ENCODE data around the gene CSNK1G3.
"Not testable (repeated sequence)": the region's sequence is repeated elsewhere in the genome, so short reads cannot be mapped to it uniquely, and the experiment has no call there.

The CSNK1G3 gene

GRCh38 chr5:123561230-123561629 lies 49.3 kb downstream of the CSNK1G3 start:
- no peak for DNase-seq

DNA sequence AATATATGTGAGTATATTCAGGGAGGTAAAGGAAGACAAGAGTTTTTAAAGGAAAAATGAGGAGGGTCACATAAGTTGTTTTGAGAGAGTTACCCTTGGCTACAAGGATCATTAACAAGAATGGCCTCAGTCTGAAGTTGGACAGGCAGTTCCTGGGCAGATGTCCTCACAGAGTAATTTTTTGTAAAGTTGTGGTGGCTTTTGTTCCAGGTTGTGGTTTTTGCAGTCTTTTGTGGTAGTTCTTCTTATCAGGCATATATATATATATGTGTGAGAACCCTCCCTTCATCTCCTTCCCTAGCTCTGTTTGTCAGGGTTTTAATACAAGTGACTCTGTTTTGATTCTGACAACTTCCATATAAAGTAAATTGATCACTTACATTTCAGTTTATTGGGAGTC lies 60.0 kb downstream of the CSNK1G3 start:
- no peak for DNase-seq

- DNase-seq, result no peak
Observed at GRCh38 chr5:123578390-123578789, 66.4 kb downstream of the CSNK1G3 start.

DNA sequence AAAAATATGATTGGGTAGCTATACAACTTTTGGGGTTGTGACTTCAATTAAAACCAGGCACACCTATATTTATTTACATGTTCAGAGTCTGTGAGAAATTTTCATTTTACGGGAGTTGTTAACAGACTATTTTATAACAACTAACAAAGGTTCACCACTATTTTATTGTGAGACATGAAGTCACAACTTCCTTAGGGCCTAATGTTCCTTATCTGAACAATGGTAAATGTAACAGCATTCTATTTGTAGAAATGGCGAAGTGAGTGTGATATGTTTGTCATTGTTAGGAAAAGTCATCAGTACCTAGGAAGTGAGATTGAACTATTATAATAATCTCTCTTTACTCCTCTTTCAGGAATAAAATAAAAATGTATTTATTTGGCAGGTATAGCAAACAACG lies 67.4 kb downstream of the CSNK1G3 start:
- no peak for DNase-seq

DNA sequence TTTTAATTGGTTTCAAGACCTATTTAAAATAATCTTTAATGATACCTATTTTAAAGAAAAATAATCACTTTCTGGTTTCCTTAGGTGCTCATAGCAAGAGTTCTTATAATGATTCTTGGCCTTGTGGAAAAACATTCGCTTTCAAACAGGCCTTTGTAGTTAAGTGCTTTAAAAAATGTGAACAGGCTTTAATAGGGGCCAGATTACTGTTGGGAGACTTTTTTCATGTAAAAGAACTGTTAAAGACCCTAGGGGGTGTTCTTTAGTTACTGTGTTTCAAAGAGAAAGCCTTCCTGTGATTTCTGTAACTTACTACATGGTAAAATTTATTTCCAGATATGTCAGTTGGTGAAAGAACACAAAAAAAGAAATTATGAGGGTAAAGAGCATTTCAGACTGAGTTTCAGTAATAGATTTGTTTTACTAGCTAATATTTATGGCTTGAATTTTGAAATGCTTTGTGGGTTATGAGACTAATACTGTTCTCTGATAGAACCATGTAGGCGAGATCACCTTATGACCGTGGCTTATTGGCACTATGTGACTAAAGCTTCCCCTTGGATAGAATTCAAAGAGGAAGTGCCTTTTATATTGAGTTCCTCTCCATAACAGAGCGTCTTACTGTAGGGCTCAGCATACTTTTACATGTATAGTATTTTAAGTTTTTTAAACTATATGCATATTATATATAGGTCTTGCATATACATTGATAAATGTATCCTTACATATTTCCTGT lies 70.7 kb downstream of the CSNK1G3 start:
- no peak for DNase-seq

GRCh38 chr5:123585871-123586270 lies 73.9 kb downstream of the CSNK1G3 start:
- DNase-seq, result no peak

DNA sequence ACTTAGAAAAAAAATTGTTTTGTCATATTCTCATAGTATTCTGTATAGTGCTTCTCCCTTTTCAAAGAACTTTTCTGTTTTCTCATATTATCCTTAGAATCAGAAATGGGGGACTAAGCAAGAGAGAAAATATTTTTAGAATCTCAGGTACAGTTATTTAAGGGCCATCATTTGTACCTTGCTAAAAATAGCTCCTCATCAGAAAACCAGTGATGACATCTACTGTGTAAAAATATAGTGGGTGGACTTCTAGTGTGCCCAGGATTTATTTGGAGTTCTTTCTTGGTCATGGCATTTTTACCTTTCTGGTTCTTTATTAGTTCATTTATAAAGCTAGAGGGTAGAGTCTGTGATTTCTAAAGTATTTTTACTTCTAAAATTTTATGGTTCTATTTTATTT lies 82.5 kb downstream of the CSNK1G3 start:
- no peak for DNase-seq

DNA sequence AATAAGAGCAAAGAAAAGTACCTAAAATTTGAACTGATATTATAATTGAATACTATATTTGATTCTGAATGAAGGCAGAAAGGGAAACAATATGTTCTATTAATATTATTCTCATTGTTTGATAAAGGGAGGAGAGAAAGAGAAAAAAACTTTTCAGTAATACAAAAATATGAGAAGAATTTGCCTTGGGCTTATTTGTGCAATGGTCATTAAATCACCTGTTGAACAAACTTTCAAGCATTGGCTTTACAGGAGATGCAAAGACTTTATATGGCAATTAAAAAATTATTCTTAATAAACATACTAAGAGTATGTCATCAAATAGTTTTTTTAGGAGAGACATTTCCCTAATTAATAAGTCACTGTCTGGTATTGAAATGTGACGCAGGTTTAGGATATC lies 85.0 kb downstream of the CSNK1G3 start:
- no peak for DNase-seq

- no peak for DNase-seq
Observed at GRCh38 chr5:123598028-123598689, 86.2 kb downstream of the CSNK1G3 start.

GRCh38 chr5:123599171-123599570 lies 87.2 kb downstream of the CSNK1G3 start:
- DNase-seq, result no peak

DNA sequence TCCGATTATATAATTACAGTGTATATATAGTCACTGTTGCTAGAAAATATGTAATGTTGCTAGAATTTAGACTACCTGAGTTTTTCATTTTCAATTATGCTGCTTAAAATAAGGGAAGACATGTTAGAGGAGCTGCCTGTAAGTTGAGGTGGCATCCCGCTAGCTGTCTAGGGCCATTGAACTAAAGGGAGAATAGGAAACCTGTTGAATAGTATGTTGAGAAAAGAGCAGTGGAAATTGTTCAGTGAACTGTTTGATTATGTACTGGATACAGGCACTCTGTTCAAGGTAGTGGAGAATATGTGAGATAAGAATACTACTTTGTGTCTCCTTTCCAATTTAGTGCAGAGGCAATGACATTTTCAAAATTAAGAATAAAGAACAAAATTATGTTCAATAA lies 89.6 kb downstream of the CSNK1G3 start:
- no peak for DNase-seq

- DNase-seq, result no peak
Observed at GRCh38 chr5:123605822-123606221, 93.8 kb downstream of the CSNK1G3 start.

- peak; percentile 15 for DNase-seq
Observed at GRCh38 chr5:123610209-123610608, 98.2 kb downstream of the CSNK1G3 start.

GRCh38 chr5:123610665-123611405 lies 98.9 kb downstream of the CSNK1G3 start:
- DNase-seq, result peak; percentile 66

DNA sequence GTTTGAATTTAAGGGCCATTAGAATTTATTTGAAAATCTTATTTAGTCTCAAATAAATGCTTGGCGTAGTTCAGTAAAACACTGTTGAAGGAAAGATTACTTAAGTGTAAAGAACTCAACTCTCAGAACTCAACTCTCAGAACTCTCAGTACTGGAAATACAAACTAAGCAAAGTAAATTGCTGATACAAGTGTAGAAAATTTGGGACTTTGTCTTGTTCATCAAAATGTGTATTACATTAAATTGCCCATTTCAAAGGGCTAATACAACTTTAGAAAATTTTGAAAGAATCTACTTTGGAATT lies 99.4 kb downstream of the CSNK1G3 start:
- DNase-seq, result no peak

- DNase-seq, result no peak
Observed at GRCh38 chr5:123617561-123617960, 105.6 kb downstream of the CSNK1G3 start.

- no peak for DNase-seq
Observed at GRCh38 chr5:123626051-123626450, 114.1 kb downstream of the CSNK1G3 start.

DNA sequence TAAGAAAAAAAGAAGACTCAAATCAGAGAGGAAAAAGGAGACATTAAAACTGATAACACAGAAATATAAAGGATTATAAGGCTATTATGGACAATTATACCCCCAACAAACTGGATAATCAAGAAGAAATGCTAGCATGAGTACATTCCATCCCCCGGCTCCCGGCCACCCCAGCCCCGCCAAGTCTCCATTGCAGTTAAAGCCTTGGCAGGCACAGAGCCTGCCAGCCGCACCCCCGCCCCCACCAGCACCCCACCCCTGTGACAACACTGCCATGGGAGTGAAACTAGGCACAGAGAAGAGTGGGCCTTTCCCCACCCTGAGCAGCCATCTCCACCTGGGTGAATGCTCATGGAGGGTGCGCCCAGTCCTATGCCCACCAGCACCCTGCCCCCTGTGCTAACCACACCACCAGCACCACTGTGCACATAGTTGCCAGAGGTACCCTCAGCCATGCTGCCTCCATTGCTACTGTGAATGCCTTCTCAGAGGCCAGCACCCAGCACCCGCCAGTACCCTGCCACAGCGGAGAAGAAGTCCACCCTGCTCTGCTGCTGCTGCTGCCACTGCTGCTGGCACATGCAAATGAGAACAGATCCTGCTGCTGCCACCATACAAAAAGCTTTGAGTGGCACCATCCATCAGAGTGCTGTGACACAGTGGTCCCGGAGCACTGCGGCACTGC lies 117.0 kb downstream of the CSNK1G3 start:
- DNase-seq, result no peak

DNA sequence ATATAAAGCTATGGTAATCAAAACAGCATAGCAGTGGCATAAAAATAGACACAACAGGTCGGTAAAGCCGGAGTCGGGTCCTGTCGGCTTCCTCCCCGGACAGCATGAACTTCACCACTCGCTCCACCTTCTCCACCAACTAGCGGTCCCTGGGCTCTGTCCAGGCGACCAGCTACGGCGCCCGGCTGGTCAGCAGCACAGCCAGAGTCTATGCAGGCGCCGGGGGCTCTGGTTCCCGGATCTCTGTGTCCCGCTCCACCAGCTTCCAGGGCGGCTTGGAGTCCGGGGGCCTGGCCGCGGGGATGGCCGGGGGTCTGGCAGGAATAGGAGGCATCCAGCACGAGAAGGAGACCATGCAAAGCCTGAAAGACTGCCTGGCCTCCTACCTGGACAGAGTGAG lies 124.0 kb downstream of the CSNK1G3 start:
- DNase-seq, result no peak

- not testable (repeated sequence) for DNase-seq
Observed at GRCh38 chr5:123637028-123637427, 125.1 kb downstream of the CSNK1G3 start.

GRCh38 chr5:123639244-123639643 lies 127.3 kb downstream of the CSNK1G3 start:
- no peak for DNase-seq

- DNase-seq, result no peak
Observed at GRCh38 chr5:123645024-123645603, 133.1 kb downstream of the CSNK1G3 start.

GRCh38 chr5:123647066-123647465 lies 135.1 kb downstream of the CSNK1G3 start:
- no peak for DNase-seq
